EH (cell line): ENCODE data around the gene CGB2.
A peak's percentile ranks its signal among the peaks of the same experiment; 100 is the strongest.
"Not testable (repeated sequence)": the region's sequence is repeated elsewhere in the genome, so short reads cannot be mapped to it uniquely, and the experiment has no call there.

ENCODE experiments used
- DNase-seq: peaks from one replicate; pipeline ENCODE4 v3.0.0-alpha.2; 2015; ENCODE audit warnings: low read depth

CGB2 gene

GRCh38 chr19:49038111-49038510 is 6.4 kb downstream of the CGB2 start:
- DNase-seq, result not testable (repeated sequence)

GRCh38 chr19:49038557-49039276 is 7.0 kb downstream of the CGB2 start:
- DNase-seq, result peak; percentile 88

GRCh38 chr19:49039736-49040135 is 8.0 kb downstream of the CGB2 start:
- not testable (repeated sequence) for DNase-seq

GRCh38 chr19:49042177-49042576 is 10.5 kb downstream of the CGB2 start:
- DNase-seq, result peak; percentile 48

GRCh38 chr19:49042666-49043065 is 11.0 kb downstream of the CGB2 start:
- DNase-seq, result not testable (repeated sequence)

GRCh38 chr19:49043548-49043947 is 11.9 kb downstream of the CGB2 start, which contains the start of gene CGB5:
TSS of gene CGB5 (plus strand) at chr19:49043848. CDS start at chr19:49044210, 362 bp downstream.
- DNase-seq, result not testable (repeated sequence)

- DNase-seq, result not testable (repeated sequence)
These were observed 17.3 kb downstream of the CGB2 start, which contains the start of gene CGB8 for GRCh38 chr19:49049011-49049410. TSS of gene CGB8 (minus strand) at chr19:49049111. CDS start at chr19:49048739, 372 bp downstream.

- DNase-seq, result not testable (repeated sequence)
These were observed 18.1 kb downstream of the CGB2 start for GRCh38 chr19:49049834-49050233.

GRCh38 chr19:49050376-49051033 is 18.8 kb downstream of the CGB2 start:
- peak; percentile 73 for DNase-seq

GRCh38 chr19:49056101-49056901 is 24.6 kb downstream of the CGB2 start:
- peak; percentile 63 for DNase-seq

GRCh38 chr19:49056902-49057596 is 25.4 kb downstream of the CGB2 start:
- DNase-seq, result not testable (repeated sequence)

- DNase-seq, result peak; percentile 79
These were observed 26.0 kb downstream of the CGB2 start, which contains the start of gene CGB7 for GRCh38 chr19:49057636-49058234. TSS of gene CGB7 (minus strand) at chr19:49057749. CDS start at chr19:49055375, 2,374 bp downstream.

GRCh38 chr19:49058562-49058961 is 26.9 kb downstream of the CGB2 start:
- DNase-seq, result peak; percentile 61

GRCh38 chr19:49059053-49059452 is 27.4 kb downstream of the CGB2 start:
- no peak for DNase-seq

GRCh38 chr19:49061000-49061399 is 29.3 kb downstream of the CGB2 start:
- DNase-seq, result no peak

GRCh38 chr19:49061445-49061844 is 29.8 kb downstream of the CGB2 start:
- no peak for DNase-seq

- no peak for DNase-seq
These were observed 32.4 kb downstream of the CGB2 start for GRCh38 chr19:49064029-49064629.

GRCh38 chr19:49064768-49065611 is 33.3 kb downstream of the CGB2 start, which contains the start of gene NTF4:
TSS of gene NTF4 (minus strand) at chr19:49064818. CDS start at chr19:49061997, 2,821 bp downstream.
- DNase-seq, result peak; percentile 32

GRCh38 chr19:49065905-49066512 is 34.3 kb downstream of the CGB2 start:
- no peak for DNase-seq
